MCF 10A (cell line): Measurements from ENCODE around the gene RNF220. TPM values are rescaled to one million over a fixed set of nuclear protein-coding genes. Genes with fewer than 3 reads are reported as not detected.

Source experiments
- BruUV-seq: library from RNA; stranded (reverse); fragments of 400-500 nt; replicated peaks from 2 replicates; lab custom pipeline; 2021; lab: Mats Ljungman, UMichigan
- CTCF ChIA-PET: fragments of 300-600 bp; sonication (Branson Sonifier 250); formaldehyde crosslinking; extraction: SDS; loops from one replicate; lab custom pipeline; 2021; ENCODE audit warnings: antibody characterized with exemption, inconsistent platforms; lab: Yijun Ruan, JAX
- POLR2A ChIA-PET: fragments of 300-600, 350-650 bp; sonication (Branson Sonifier 250); formaldehyde crosslinking; extraction: SDS; loops from one replicate; lab custom pipeline; 2020; ENCODE audit warnings: antibody characterized with exemption, inconsistent platforms; lab: Yijun Ruan, JAX
- DNase-seq: peaks from one replicate; pipeline ENCODE4 v3.0.0-alpha.2; 2018; ENCODE audit not compliant: unreplicated experiment
- H3K27ac Mint-ChIP-seq: one replicate; pipeline ENCODE4 v1.8.0; 2022; ENCODE audit warnings: mild to moderate bottlenecking, low read depth, mixed read lengths; ENCODE audit not compliant: unreplicated experiment
- H3K27me3 Mint-ChIP-seq: one replicate; pipeline ENCODE4 v1.8.0; 2022; ENCODE audit warnings: mixed read lengths; ENCODE audit not compliant: insufficient read depth, unreplicated experiment
- H3K36me3 Mint-ChIP-seq: one replicate; pipeline ENCODE4 v1.8.0; 2022; ENCODE audit warnings: mild to moderate bottlenecking, moderate library complexity, mixed read lengths; ENCODE audit not compliant: insufficient read depth, unreplicated experiment
- H3K4me1 Mint-ChIP-seq: one replicate; pipeline ENCODE4 v1.8.0; 2022; ENCODE audit warnings: mixed read lengths; ENCODE audit not compliant: insufficient read depth, unreplicated experiment
- H3K4me3 Mint-ChIP-seq: one replicate; pipeline ENCODE4 v1.8.0; 2022; ENCODE audit warnings: mild to moderate bottlenecking, moderate library complexity, mixed read lengths; ENCODE audit not compliant: unreplicated experiment
- H3K9me3 Mint-ChIP-seq: one replicate; pipeline ENCODE4 v1.8.0; 2022; ENCODE audit warnings: mixed read lengths; ENCODE audit not compliant: unreplicated experiment
- intact Hi-C: fragments of 100-400 bp; cut with micrococcal nuclease; formaldehyde crosslinking; loops from 2 replicates; pipeline ENCODE4 v1.14.1; 2022
- total RNA-seq: library from RNA; stranded (reverse); gene quantifications from 2 replicates; pipeline ENCODE4 v1.2.3, GENCODE V29; 2022
- TF ChIP-seq, protein P1 (sequence below): fragments of 200-600 bp; IDR thresholded peaks from one replicate; pipeline ENCODE4 v1.8.0; 2022; ENCODE audit warnings: antibody characterized with exemption, mild to moderate bottlenecking; ENCODE audit not compliant: unreplicated experiment

The RNF220 gene
- total RNA-seq, 1 experiment from 2014 or later = 67.1 TPM

DNA sequence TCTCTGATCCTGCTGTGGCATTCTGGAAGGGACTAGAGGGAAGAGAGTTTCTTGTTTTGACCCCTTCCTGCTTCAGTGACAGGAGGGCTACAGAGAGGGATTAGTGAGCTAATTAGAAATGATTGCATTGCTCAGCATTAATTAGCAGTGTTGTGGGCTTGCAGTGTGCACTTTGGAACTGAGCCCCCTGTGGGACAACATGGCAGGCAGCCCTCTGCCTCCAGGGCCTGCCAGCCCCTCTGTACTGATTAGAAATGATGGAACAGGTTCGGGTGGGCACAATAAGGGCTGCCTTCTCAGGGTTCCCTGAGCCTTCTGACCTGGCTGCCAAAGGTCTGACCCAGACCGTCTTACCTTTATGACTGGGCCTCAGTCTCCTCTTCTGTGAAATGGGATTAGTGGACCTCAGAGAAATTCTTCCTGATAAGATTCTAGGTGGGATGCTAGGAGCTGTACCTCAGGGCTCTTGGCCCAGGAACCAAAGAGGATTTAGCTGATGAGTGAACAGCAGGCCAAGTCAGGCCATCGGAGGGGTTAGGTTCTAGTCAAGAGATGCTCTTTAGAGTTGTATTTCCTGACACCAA lies 229.6 kb downstream of the RNF220 start:
- no peak overlapping the region for H3K4me3 Mint-ChIP-seq
- H3K4me1 Mint-ChIP-seq = peaks cover 20% of the 10 kb centered on the region
- no TSS peak for BruUV-seq
- H3K27me3 Mint-ChIP-seq = no peaks in the 10 kb centered on the region
- ChIA-PET CTCF (interaction anchor here (0.6 to 3.8 kb wide), 5 partner anchors 9 to 418 kb away, joined by 3 to 27 read pairs (median 3); no protein-coding TSS in a partner anchor), POLR2A (interaction anchor here (1.1 kb wide), 1 partner anchor 10 kb away, joined by 3 read pairs; no protein-coding TSS in a partner anchor)
- no peak overlapping the region for H3K27ac Mint-ChIP-seq
- no peaks in the 10 kb centered on the region for H3K9me3 Mint-ChIP-seq
- TF ChIP-seq, protein P1, sequence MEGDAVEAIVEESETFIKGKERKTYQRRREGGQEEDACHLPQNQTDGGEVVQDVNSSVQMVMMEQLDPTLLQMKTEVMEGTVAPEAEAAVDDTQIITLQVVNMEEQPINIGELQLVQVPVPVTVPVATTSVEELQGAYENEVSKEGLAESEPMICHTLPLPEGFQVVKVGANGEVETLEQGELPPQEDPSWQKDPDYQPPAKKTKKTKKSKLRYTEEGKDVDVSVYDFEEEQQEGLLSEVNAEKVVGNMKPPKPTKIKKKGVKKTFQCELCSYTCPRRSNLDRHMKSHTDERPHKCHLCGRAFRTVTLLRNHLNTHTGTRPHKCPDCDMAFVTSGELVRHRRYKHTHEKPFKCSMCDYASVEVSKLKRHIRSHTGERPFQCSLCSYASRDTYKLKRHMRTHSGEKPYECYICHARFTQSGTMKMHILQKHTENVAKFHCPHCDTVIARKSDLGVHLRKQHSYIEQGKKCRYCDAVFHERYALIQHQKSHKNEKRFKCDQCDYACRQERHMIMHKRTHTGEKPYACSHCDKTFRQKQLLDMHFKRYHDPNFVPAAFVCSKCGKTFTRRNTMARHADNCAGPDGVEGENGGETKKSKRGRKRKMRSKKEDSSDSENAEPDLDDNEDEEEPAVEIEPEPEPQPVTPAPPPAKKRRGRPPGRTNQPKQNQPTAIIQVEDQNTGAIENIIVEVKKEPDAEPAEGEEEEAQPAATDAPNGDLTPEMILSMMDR = no peak
- intact Hi-C loops = no loop called here
- peaks cover 49% of the 10 kb centered on the region for H3K36me3 Mint-ChIP-seq
- no peak for DNase-seq

DNA sequence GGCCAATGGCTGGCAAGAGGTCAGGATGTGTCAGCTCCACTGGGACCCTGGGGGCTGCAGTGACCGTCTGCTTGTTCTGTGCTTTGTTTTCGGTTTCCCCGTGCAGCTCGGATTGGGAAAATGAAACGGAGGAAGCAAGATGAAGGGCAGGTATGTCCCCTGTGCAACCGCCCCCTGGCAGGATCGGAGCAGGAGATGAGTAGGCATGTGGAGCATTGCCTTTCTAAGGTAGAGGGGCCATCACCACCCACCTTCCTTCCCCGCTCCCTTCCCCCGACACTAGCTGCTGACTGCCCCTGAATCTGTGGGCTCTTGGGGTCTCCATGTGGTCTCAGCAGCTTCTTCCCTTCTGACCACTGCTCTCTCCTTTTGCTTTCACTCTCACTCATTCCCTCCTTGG lies 230.4 kb downstream of the RNF220 start:
- H3K36me3 Mint-ChIP-seq = peaks cover 55% of the 10 kb centered on the region
- DNase-seq = no peak
- no TSS peak for BruUV-seq
- no peak overlapping the region for H3K27ac Mint-ChIP-seq
- H3K4me3 Mint-ChIP-seq = no peak overlapping the region
- ChIA-PET POLR2A (interaction anchor here (0.6 to 0.9 kb wide), 3 partner anchors 17 to 69 kb away, joined by 3 read pairs; no protein-coding TSS in a partner anchor), CTCF (interaction anchor here (0.7 to 3.8 kb wide), 5 partner anchors 8 to 418 kb away, joined by 3 to 27 read pairs (median 3); no protein-coding TSS in a partner anchor)
- TF ChIP-seq, protein P1 = no peak
- intact Hi-C loops = no loop called here
- H3K27me3 Mint-ChIP-seq = no peaks in the 10 kb centered on the region
- H3K9me3 Mint-ChIP-seq = no peaks in the 10 kb centered on the region
- H3K4me1 Mint-ChIP-seq = peaks cover 19% of the 10 kb centered on the region

DNA sequence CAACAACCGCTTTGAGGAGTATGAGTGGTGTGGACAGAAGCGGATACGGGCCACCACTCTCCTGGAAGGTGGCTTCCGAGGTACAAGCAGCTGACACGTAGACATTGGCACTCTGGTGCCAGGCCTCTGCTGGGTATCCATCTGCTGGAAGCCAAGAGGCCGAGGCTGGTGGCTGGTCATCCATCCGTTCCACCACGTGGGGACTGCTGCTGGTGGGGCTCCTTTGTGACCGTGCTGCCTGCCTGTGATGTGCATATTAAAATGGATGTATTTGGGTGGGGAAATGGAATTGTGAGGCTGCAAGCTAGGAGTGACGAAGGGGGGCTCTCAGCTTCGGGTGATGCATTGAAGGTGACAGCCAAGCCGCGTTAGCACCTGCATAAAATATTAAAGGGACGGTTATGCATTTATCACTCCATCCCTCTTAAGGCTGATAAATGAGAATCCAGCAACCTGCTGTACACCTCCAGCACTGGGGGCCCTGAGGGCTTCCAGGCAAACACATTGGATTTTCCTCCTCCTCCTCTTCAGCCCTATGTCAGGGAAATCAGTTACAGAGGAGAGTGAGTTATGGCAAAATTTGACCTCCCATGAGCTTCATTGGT lies 231.1 kb downstream of the RNF220 start:
- POLR2A ChIA-PET = interaction anchor here (0.9 kb wide), 1 partner anchor 17 kb away, joined by 3 read pairs; no protein-coding TSS in a partner anchor
- TF ChIP-seq, protein P1 = no peak
- Mint-ChIP-seq H3K27me3 (no peaks in the 10 kb centered on the region), H3K36me3 (peaks cover 60% of the 10 kb centered on the region), H3K27ac (no peak overlapping the region), H3K4me1 (peaks cover 12% of the 10 kb centered on the region), H3K9me3 (no peaks in the 10 kb centered on the region), H3K4me3 (no peak overlapping the region)
- CTCF ChIA-PET = interaction anchor here (0.7 to 3.8 kb wide), 4 partner anchors 17 to 964 kb away, joined by 3 to 27 read pairs (median 3); no protein-coding TSS in a partner anchor
- intact Hi-C loops = no loop called here
- DNase-seq = no peak
- BruUV-seq = no TSS peak
